ENCODE data around the gene SYNGR3.
"Not testable (repeated sequence)": the region's sequence is repeated elsewhere in the genome, so short reads cannot be mapped to it uniquely, and the experiment has no call there.

SYNGR3 gene

GRCh38 chr16:1961651-1962067 lies 28.1 kb upstream of the SYNGR3 start:
- Histone ChIP-seq H3K9ac (ENCODE audit: low read length) (no peak overlapping the region), H3K36me3 (ENCODE audit: control insufficient read depth, insufficient read depth, low read length) (peaks cover 32% of the 10 kb centered on the region)

GRCh38 chr16:1962161-1963153 lies 27.3 kb upstream of the SYNGR3 start:
- H3K9ac ChIP-seq (ENCODE audit: low read length) = peak overlapping the region; percentile 98
- peaks cover 32% of the 10 kb centered on the region for H3K36me3 ChIP-seq (ENCODE audit: control insufficient read depth, insufficient read depth, low read length)
- H3K27me3 ChIP-seq (ENCODE audit: control insufficient read depth, insufficient read depth, low read length); H3K27ac ChIP-seq (ENCODE audit: low read depth, low read length); H3K9me3 ChIP-seq (ENCODE audit: control insufficient read depth, insufficient read depth, low read depth, low read length): not testable (repeated sequence)
- H3K4me3 ChIP-seq (ENCODE audit: low read depth, low read length) = peak overlapping the region; percentile 98
- peaks cover 20% of the 10 kb centered on the region for H3K4me1 ChIP-seq (ENCODE audit: control insufficient read depth, insufficient read depth, low read length)

More at GRCh38 chr16:1961651-1962067, 28.1 kb upstream of the SYNGR3 start:
- Histone ChIP-seq H3K27ac (ENCODE audit: low read depth, low read length) (no peak overlapping the region), H3K4me3 (ENCODE audit: low read depth, low read length) (peak overlapping the region; percentile 6; the same call in 1 of the 2 replicates), H3K4me1 (ENCODE audit: control insufficient read depth, insufficient read depth, low read length) (peaks cover 20% of the 10 kb centered on the region), H3K9me3 (ENCODE audit: control insufficient read depth, insufficient read depth, low read depth, low read length) (no peaks in the 10 kb centered on the region), H3K27me3 (ENCODE audit: control insufficient read depth, insufficient read depth, low read length) (no peaks in the 10 kb centered on the region)

- Histone ChIP-seq H3K27me3 (ENCODE audit: control insufficient read depth, insufficient read depth, low read length) (no peaks in the 10 kb centered on the region), H3K9ac (ENCODE audit: low read length) (peak overlapping the region; percentile 98), H3K4me1 (ENCODE audit: control insufficient read depth, insufficient read depth, low read length) (peaks cover 16% of the 10 kb centered on the region), H3K27ac (ENCODE audit: low read depth, low read length) (peak overlapping the region; percentile 98), H3K4me3 (ENCODE audit: low read depth, low read length) (peak overlapping the region; percentile 98), H3K9me3 (ENCODE audit: control insufficient read depth, insufficient read depth, low read depth, low read length) (no peaks in the 10 kb centered on the region), H3K36me3 (ENCODE audit: control insufficient read depth, insufficient read depth, low read length) (peaks cover 32% of the 10 kb centered on the region)
These were observed 25.8 kb upstream of the SYNGR3 start for GRCh38 chr16:1963806-1964505.

- H3K4me3 ChIP-seq (ENCODE audit: low read depth, low read length) = peak within 1 kb of the TSS; percentile 98
- H3K9me3 ChIP-seq (ENCODE audit: control insufficient read depth, insufficient read depth, low read depth, low read length) = no peaks in the 10 kb centered on the region
- H3K4me1 ChIP-seq (ENCODE audit: control insufficient read depth, insufficient read depth, low read length) = peaks cover 14% of the 10 kb centered on the region
- no peaks in the 10 kb centered on the region for H3K27me3 ChIP-seq (ENCODE audit: control insufficient read depth, insufficient read depth, low read length)
- peak within 1 kb of the TSS; percentile 98 for H3K9ac ChIP-seq (ENCODE audit: low read length)
- peaks cover 32% of the 10 kb centered on the region for H3K36me3 ChIP-seq (ENCODE audit: control insufficient read depth, insufficient read depth, low read length)
- H3K27ac ChIP-seq (ENCODE audit: low read depth, low read length) = peak within 1 kb of the TSS; percentile 98
These were observed 25.0 kb upstream of the SYNGR3 start, which contains the start of gene RPS2 for GRCh38 chr16:1964506-1965395. TSS of gene RPS2 (minus strand) at chr16:1964826. CDS start at chr16:1964625, 201 bp downstream.

GRCh38 chr16:1965396-1966001 lies 24.3 kb upstream of the SYNGR3 start:
- H3K9me3 ChIP-seq (ENCODE audit: control insufficient read depth, insufficient read depth, low read depth, low read length) = no peaks in the 10 kb centered on the region
- H3K36me3 ChIP-seq (ENCODE audit: control insufficient read depth, insufficient read depth, low read length) = peaks cover 32% of the 10 kb centered on the region
- H3K4me3 ChIP-seq (ENCODE audit: low read depth, low read length) = peak overlapping the region; percentile 98
- peaks cover 11% of the 10 kb centered on the region for H3K4me1 ChIP-seq (ENCODE audit: control insufficient read depth, insufficient read depth, low read length)
- H3K27ac ChIP-seq (ENCODE audit: low read depth, low read length) = peak overlapping the region; percentile 98; the same call in 1 of the 2 replicates
- H3K27me3 ChIP-seq (ENCODE audit: control insufficient read depth, insufficient read depth, low read length) = no peaks in the 10 kb centered on the region
- peak overlapping the region; percentile 97 for H3K9ac ChIP-seq (ENCODE audit: low read length)

GRCh38 chr16:1966460-1966859 lies 23.3 kb upstream of the SYNGR3 start, which contains the start of gene RNF151:
TSS of gene RNF151 (plus strand) at chr16:1966856. CDS start at chr16:1966882, 26 bp downstream.
- Histone ChIP-seq H3K4me1 (ENCODE audit: control insufficient read depth, insufficient read depth, low read length) (peaks cover 10% of the 10 kb centered on the region), H3K9me3 (ENCODE audit: control insufficient read depth, insufficient read depth, low read depth, low read length) (no peaks in the 10 kb centered on the region), H3K4me3 (ENCODE audit: low read depth, low read length) (peak within 1 kb of the TSS; percentile 98), H3K36me3 (ENCODE audit: control insufficient read depth, insufficient read depth, low read length) (peaks cover 27% of the 10 kb centered on the region), H3K27me3 (ENCODE audit: control insufficient read depth, insufficient read depth, low read length) (no peaks in the 10 kb centered on the region), H3K27ac (ENCODE audit: low read depth, low read length) (no peak within 1 kb of the TSS), H3K9ac (ENCODE audit: low read length) (peak within 1 kb of the TSS; percentile 97)

GRCh38 chr16:1968146-1968953 lies 21.4 kb upstream of the SYNGR3 start:
- no peak overlapping the region for H3K9ac ChIP-seq (ENCODE audit: low read length)

GRCh38 chr16:1971796-1972489 lies 17.8 kb upstream of the SYNGR3 start, which contains the start of gene TBL3:
TSS of gene TBL3 (plus strand) at chr16:1972053. CDS start at chr16:1972165, 112 bp downstream.
- Histone ChIP-seq H3K27ac (ENCODE audit: low read depth, low read length) (peak within 1 kb of the TSS; percentile 62; the same call in 1 of the 2 replicates), H3K4me3 (ENCODE audit: low read depth, low read length) (peak within 1 kb of the TSS; percentile 94), H3K27me3 (ENCODE audit: control insufficient read depth, insufficient read depth, low read length) (no peaks in the 10 kb centered on the region), H3K36me3 (ENCODE audit: control insufficient read depth, insufficient read depth, low read length) (peaks cover 31% of the 10 kb centered on the region), H3K4me1 (ENCODE audit: control insufficient read depth, insufficient read depth, low read length) (peaks cover 6% of the 10 kb centered on the region; the same call in 1 of the 2 replicates), H3K9ac (ENCODE audit: low read length) (peak within 1 kb of the TSS; percentile 88), H3K9me3 (ENCODE audit: control insufficient read depth, insufficient read depth, low read depth, low read length) (no peaks in the 10 kb centered on the region)

More at GRCh38 chr16:1968146-1968953, 21.4 kb upstream of the SYNGR3 start:
- Histone ChIP-seq H3K27me3 (ENCODE audit: control insufficient read depth, insufficient read depth, low read length) (no peaks in the 10 kb centered on the region), H3K27ac (ENCODE audit: low read depth, low read length) (no peak overlapping the region), H3K4me3 (ENCODE audit: low read depth, low read length) (no peak overlapping the region), H3K9me3 (ENCODE audit: control insufficient read depth, insufficient read depth, low read depth, low read length) (no peaks in the 10 kb centered on the region), H3K36me3 (ENCODE audit: control insufficient read depth, insufficient read depth, low read length) (peaks cover 9% of the 10 kb centered on the region), H3K4me1 (ENCODE audit: control insufficient read depth, insufficient read depth, low read length) (peaks cover 11% of the 10 kb centered on the region)

GRCh38 chr16:1972490-1972877 lies 17.3 kb upstream of the SYNGR3 start:
- H3K4me1 ChIP-seq (ENCODE audit: control insufficient read depth, insufficient read depth, low read length) = peaks cover 6% of the 10 kb centered on the region; the same call in 1 of the 2 replicates
- peaks cover 35% of the 10 kb centered on the region for H3K36me3 ChIP-seq (ENCODE audit: control insufficient read depth, insufficient read depth, low read length)
- no peaks in the 10 kb centered on the region for H3K9me3 ChIP-seq (ENCODE audit: control insufficient read depth, insufficient read depth, low read depth, low read length)
- H3K27ac ChIP-seq (ENCODE audit: low read depth, low read length) = peak overlapping the region; percentile 62; the same call in 1 of the 2 replicates
- no peaks in the 10 kb centered on the region for H3K27me3 ChIP-seq (ENCODE audit: control insufficient read depth, insufficient read depth, low read length)
- H3K9ac ChIP-seq (ENCODE audit: low read length) = peak overlapping the region; percentile 88
- peak overlapping the region; percentile 94 for H3K4me3 ChIP-seq (ENCODE audit: low read depth, low read length)

Data from HUES6 (cell line).